Rectal smooth muscle tissue (tissue), 1 donor: ENCODE results near the gene MRPS23.

Experiments
- H3K27ac ChIP-seq: one replicate; pipeline ENCODE4 v1.7.0; 2013; ENCODE audit warnings: low read depth, low read length, inconsistent platforms
- H3K27me3 ChIP-seq: one replicate; pipeline ENCODE4 v1.7.0; 2013; ENCODE audit warnings: low read length; ENCODE audit not compliant: control insufficient read depth, insufficient read depth
- H3K36me3 ChIP-seq: one replicate; pipeline ENCODE4 v1.7.0; 2013; ENCODE audit warnings: low read length; ENCODE audit not compliant: control insufficient read depth, insufficient read depth
- H3K4me1 ChIP-seq: one replicate; pipeline ENCODE4 v1.7.0; 2013; ENCODE audit warnings: low read length; ENCODE audit not compliant: control insufficient read depth, insufficient read depth
- H3K4me3 ChIP-seq: one replicate; pipeline ENCODE4 v1.7.0; 2013; ENCODE audit warnings: low read length
- H3K9ac ChIP-seq: one replicate; pipeline ENCODE4 v1.7.0; 2013; ENCODE audit warnings: low read length

Gene MRPS23

GRCh38 chr17:57888311-57889216, 38.7 kb upstream of the MRPS23 start:
- H3K4me1 ChIP-seq: peaks cover 55% of the 10 kb centered on the region
- H3K36me3 ChIP-seq: no peaks in the 10 kb centered on the region
- H3K27me3 ChIP-seq: no peaks in the 10 kb centered on the region
- no peak overlapping the region for H3K4me3 ChIP-seq
- H3K27ac ChIP-seq: peak overlapping the region; percentile 99
- H3K9ac ChIP-seq: no peak overlapping the region

GRCh38 chr17:57887161-57887560, 37.3 kb upstream of the MRPS23 start:
- Histone ChIP-seq H3K27me3 (no peaks in the 10 kb centered on the region), H3K9ac (no peak overlapping the region), H3K36me3 (no peaks in the 10 kb centered on the region), H3K27ac (no peak overlapping the region), H3K4me1 (peaks cover 41% of the 10 kb centered on the region), H3K4me3 (no peak overlapping the region)

DNA sequence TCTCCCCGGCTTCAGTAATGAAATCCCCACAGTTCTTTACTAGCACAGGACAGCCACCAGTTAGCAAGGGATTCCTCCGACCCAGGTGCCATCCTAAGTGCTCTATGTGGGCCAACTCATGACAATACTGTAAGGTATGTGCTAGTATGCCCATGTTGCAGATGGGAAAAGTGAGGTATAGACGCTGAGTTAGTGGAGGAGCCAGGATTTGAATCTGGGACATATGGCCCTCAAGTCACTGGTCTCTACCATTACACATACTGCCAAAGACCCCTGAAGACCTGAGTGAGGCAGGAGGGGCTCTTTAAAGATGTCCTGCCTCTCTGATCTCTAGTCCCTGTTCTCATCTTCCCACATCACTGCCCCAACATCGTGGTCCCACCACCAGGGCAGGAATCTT, 36.2 kb upstream of the MRPS23 start:
- Histone ChIP-seq H3K4me1 (peaks cover 40% of the 10 kb centered on the region), H3K27ac (no peak overlapping the region), H3K9ac (no peak overlapping the region), H3K27me3 (no peaks in the 10 kb centered on the region), H3K4me3 (no peak overlapping the region), H3K36me3 (no peaks in the 10 kb centered on the region)

DNA sequence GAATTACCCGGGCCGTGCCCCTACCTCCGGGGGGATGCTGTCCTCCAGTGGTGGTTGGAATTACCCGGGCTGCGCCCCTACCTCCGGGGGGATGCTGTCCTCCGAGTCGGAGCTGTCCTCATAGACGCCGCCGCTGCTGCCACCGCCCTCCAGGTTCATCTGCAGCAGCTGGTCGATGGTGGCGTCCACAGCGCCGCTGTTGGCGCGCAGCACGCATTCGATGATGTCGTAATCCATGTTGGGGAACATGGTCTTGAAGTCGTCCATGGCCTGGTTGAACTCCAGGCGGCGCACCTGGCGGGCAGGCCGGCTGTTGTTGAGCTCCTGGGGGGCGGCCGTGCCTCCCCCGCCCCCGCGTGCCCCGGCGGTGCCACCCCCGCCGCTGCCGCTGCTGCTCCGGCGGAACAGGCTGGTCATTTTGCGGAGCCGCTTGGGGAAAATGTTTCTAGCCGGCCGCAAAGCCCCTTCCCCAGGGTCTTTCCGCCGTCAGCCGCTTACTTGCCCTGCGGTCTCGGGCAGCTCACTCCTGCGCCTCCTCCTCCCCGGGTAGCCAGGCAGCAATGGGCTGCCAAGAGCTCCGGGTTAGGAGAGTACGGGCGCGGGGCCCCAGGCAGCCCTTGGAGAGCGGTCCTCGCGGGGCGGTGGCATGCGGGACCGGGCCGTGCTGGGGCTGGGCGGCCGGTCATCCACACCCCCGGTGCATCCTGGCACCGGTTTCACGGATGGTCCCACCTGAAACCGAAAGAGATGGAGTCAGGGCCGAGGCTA, 35.5 kb upstream of the MRPS23 start:
- Histone ChIP-seq H3K27ac (no peak overlapping the region), H3K9ac (no peak overlapping the region), H3K4me3 (no peak overlapping the region), H3K36me3 (no peaks in the 10 kb centered on the region), H3K27me3 (no peaks in the 10 kb centered on the region), H3K4me1 (peaks cover 40% of the 10 kb centered on the region)

- Histone ChIP-seq H3K27me3 (no peaks in the 10 kb centered on the region), H3K9ac (no peak overlapping the region), H3K4me3 (no peak overlapping the region), H3K4me1 (peaks cover 40% of the 10 kb centered on the region), H3K36me3 (peaks cover 6% of the 10 kb centered on the region), H3K27ac (peak overlapping the region; percentile 75)
These were observed 32.0 kb upstream of the MRPS23 start for GRCh38 chr17:57881783-57882351.

DNA sequence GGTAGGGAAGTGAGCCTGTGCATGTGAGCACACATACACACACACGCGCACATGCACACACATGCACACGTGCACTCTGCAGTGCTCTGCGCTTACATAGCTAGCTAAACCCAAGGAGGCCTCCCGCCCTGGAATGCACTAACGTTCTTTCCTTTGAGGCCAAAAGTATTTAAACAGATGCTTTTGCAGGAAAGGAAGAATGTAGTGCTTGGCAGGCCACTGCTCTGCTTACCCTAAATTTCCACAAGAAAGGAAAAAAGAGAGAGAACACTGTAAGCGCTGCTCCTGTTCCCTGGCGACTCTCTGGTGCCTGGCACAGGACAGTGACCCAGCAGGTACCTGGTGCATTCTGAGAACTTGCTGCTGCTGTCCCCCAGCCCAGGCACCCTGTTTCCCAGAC, 31.3 kb upstream of the MRPS23 start:
- H3K27me3 ChIP-seq: no peaks in the 10 kb centered on the region
- peak overlapping the region; percentile 75 for H3K27ac ChIP-seq
- H3K36me3 ChIP-seq: peaks cover 6% of the 10 kb centered on the region
- peaks cover 47% of the 10 kb centered on the region for H3K4me1 ChIP-seq
- H3K9ac ChIP-seq: no peak overlapping the region
- no peak overlapping the region for H3K4me3 ChIP-seq

DNA sequence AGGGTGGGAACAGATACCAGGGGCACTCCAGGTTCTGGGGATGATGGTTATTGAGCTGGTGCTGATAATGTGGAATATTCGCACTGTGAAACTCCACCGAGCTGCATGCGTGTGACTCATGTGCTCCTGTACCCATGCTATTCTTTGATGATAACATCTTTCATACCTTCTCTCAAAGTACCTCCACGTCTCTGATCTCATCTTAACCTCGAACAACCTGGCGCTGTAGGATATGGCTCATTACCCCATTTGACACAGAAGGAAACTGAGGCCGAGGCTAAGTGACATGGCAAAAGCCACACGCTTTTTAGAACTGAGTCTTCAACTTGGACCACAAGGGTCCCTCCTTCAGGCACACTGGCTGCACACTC, 30.2 kb upstream of the MRPS23 start:
- no peaks in the 10 kb centered on the region for H3K27me3 ChIP-seq
- H3K36me3 ChIP-seq: peaks cover 6% of the 10 kb centered on the region
- no peak overlapping the region for H3K9ac ChIP-seq
- H3K27ac ChIP-seq: peak overlapping the region; percentile 75
- H3K4me1 ChIP-seq: peaks cover 57% of the 10 kb centered on the region
- H3K4me3 ChIP-seq: no peak overlapping the region

- Histone ChIP-seq H3K4me3 (no peak overlapping the region), H3K9ac (no peak overlapping the region), H3K4me1 (peaks cover 61% of the 10 kb centered on the region), H3K36me3 (peaks cover 6% of the 10 kb centered on the region), H3K27ac (peak overlapping the region; percentile 75), H3K27me3 (no peaks in the 10 kb centered on the region)
These were observed 29.7 kb upstream of the MRPS23 start for GRCh38 chr17:57879437-57880085.

DNA sequence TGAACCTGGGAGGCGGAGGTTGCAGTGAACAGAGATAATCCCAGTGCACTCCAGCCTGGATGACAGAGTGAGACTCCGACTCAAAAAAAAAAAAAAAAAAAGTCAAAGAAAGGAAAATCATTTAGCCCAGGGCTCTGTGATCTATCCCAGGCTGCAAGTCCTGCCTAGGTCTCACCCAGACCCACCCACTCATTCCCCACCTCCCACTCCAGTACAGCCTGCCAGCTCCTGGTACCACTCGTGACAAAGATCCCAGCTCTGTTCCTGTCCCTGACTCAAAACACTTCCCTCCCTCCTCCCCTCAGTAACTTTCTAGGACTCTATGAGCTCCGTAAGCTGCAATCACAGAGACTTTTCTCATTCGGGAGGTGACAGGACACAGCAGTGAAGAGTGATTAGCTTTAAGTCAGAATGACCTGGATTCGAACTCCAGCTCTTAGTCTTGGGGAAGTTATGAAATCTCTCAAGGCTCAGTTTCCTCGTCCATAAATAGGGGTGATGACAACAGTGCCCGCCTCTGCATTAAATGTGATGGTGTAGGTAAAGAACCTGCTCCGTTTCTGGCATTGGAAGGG, 28.0 kb upstream of the MRPS23 start:
- H3K36me3 ChIP-seq: peaks cover 6% of the 10 kb centered on the region
- H3K4me3 ChIP-seq: no peak overlapping the region
- peaks cover 77% of the 10 kb centered on the region for H3K4me1 ChIP-seq
- H3K9ac ChIP-seq: no peak overlapping the region
- no peaks in the 10 kb centered on the region for H3K27me3 ChIP-seq
- peak overlapping the region; percentile 67 for H3K27ac ChIP-seq

- Histone ChIP-seq H3K4me3 (no peak overlapping the region), H3K27me3 (no peaks in the 10 kb centered on the region), H3K4me1 (peaks cover 85% of the 10 kb centered on the region), H3K27ac (peak overlapping the region; percentile 93), H3K36me3 (peaks cover 6% of the 10 kb centered on the region), H3K9ac (no peak overlapping the region)
These were observed 27.0 kb upstream of the MRPS23 start for GRCh38 chr17:57876866-57877237.

DNA sequence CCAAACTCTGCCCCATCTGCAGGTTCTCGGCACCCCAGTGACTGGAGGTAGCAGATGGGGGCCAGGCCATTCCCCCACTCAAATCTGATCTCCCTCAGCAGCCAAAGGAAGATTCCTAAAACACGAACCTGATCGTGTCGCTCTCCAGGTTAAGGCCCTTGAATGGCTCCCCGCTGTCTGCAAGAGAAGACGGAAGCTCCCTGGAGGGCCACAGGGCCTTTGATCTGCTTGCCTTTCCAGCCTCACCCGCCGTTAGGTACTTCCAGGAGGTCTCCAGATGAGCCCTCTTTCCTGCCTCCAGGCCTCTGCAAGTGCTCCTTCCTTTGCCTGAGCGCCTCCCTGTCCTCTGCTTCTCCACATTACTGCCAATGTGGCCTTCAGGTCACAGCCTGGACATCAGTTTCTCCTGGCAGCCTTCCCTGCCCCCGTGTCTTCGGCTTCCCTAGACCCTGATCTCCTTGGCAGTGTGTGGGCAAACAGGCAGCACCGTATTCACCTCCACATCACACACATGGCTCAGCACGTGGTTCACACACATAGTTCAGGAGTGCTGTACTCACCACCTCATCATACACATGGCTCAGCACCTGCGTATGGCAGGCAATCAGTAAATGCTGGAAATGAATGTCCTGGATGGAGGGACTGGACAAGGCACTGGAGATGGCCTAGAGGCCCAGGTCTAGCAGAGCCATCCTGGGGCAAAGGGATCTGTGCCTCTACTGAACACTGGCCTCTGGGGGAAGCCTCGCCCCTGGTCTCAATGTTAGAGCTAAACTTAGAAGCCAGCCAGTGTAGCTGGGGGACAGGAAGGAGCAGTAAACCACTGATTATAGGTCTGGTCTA, 26.4 kb upstream of the MRPS23 start:
- Histone ChIP-seq H3K4me1 (peaks cover 81% of the 10 kb centered on the region), H3K9ac (peak overlapping the region; percentile 8), H3K27ac (peak overlapping the region; percentile 93), H3K27me3 (no peaks in the 10 kb centered on the region), H3K4me3 (no peak overlapping the region), H3K36me3 (peaks cover 6% of the 10 kb centered on the region)
